ENCODE measurements around the gene GJB3. TPM values are rescaled to one million over a fixed set of nuclear protein-coding genes. Genes with fewer than 3 reads are reported as not detected.

Gene GJB3
- total and polyA plus RNA-seq, 4 donors = 0.15 to 0.33 (median 0.17) TPM; not detected in 1

GRCh38 chr1:34778381-34778780, 2.6 kb upstream of the GJB3 start:
- no peak overlapping the region for H3K9ac ChIP-seq (ENCODE audit: low read depth in 1 of 2, low read length in 2 of 2)
- no peaks in the 10 kb centered on the region for H3K36me3 ChIP-seq (ENCODE audit: control insufficient read depth in 4 of 4, insufficient read depth in 3 of 4, low read depth in 1 of 4, low read length in 3 of 4)
- DNase-seq (ENCODE audit: low spot score) = no peak
- H3K9me3 ChIP-seq (ENCODE audit: control insufficient read depth in 4 of 4, low read length in 3 of 4) = no peaks in the 10 kb centered on the region
- H3K27me3 ChIP-seq (ENCODE audit: control insufficient read depth in 4 of 4, insufficient read depth in 4 of 4, low read length in 3 of 4) = no peaks in the 10 kb centered on the region
- peaks cover 7 to 17% (median 10%) of the 10 kb centered on the region in 4 donors for H3K4me1 ChIP-seq (ENCODE audit: control insufficient read depth in 4 of 4, insufficient read depth in 4 of 4, low read length in 3 of 4)
- 79% methylated on average over 6 of the region's 6 CpGs for WGBS
- H3K4me3 ChIP-seq (ENCODE audit: low read depth in 1 of 3, low read length in 3 of 3) = no peak overlapping the region
- H3K27ac ChIP-seq (ENCODE audit: low read depth in 1 of 2, low read length in 2 of 2) = no peak overlapping the region
- TF ChIP-seq, protein P1, sequence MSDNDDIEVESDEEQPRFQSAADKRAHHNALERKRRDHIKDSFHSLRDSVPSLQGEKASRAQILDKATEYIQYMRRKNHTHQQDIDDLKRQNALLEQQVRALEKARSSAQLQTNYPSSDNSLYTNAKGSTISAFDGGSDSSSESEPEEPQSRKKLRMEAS (IDR thresholded peaks at IDR 0.05) = no peak
- no peak for TF ChIP-seq HNF4G (IDR thresholded peaks at IDR 0.05)
- TF ChIP-seq JUND (IDR thresholded peaks at IDR 0.05) = no peak
- no peak for TF ChIP-seq REST (IDR thresholded peaks at IDR 0.05)
- no peak for TF ChIP-seq RXRA (IDR thresholded peaks at IDR 0.05)
- no peak for TF ChIP-seq GABPA (IDR thresholded peaks at IDR 0.05 in 1 of 2, conservative IDR thresholded peaks at IDR 0.05 in 1 of 2)
- TF ChIP-seq YY1 (IDR thresholded peaks at IDR 0.05) = no peak
- no peak for TF ChIP-seq EGR1 (IDR thresholded peaks at IDR 0.05; ENCODE audit: low read depth in 2 of 2)
- TF ChIP-seq SP1 (IDR thresholded peaks at IDR 0.05) = no peak
- no peak for TF ChIP-seq FOXA2 (IDR thresholded peaks at IDR 0.05)
- TF ChIP-seq FOXA1 (IDR thresholded peaks at IDR 0.05) = no peak
- TF ChIP-seq ATF3 (IDR thresholded peaks at IDR 0.05) = no peak
- no peak for TF ChIP-seq TAF1 (conservative IDR thresholded peaks at IDR 0.05)
- TF ChIP-seq ZBTB33 (IDR thresholded peaks at IDR 0.05) = no peak
- TF ChIP-seq RAD21 (IDR thresholded peaks at IDR 0.05) = no peak

DNA sequence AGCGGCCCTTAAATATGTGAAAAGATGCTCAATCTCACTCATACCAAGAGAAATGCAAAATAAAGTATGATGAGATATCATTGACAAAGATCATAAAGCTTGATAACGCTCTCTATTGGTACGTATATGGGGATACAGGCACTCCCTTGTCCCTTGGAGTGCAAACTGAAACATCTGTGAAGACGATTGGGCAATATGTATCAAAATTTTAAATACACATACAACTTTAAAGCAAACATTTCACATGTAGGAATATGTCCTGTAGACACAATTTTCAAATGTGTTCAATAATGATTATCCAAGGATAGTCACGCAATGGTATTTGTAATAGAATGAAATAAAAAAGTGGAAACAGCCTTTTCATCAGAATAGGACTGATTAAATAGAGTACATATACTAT, 2.0 kb upstream of the GJB3 start:
- Histone ChIP-seq H3K9ac (ENCODE audit: low read depth in 1 of 2, low read length in 2 of 2) (no peak overlapping the region), H3K36me3 (ENCODE audit: control insufficient read depth in 4 of 4, insufficient read depth in 3 of 4, low read depth in 1 of 4, low read length in 3 of 4) (no peaks in the 10 kb centered on the region), H3K4me3 (ENCODE audit: low read depth in 1 of 3, low read length in 3 of 3) (no peak overlapping the region), H3K27me3 (ENCODE audit: control insufficient read depth in 4 of 4, insufficient read depth in 4 of 4, low read length in 3 of 4) (no peaks in the 10 kb centered on the region), H3K4me1 (ENCODE audit: control insufficient read depth in 4 of 4, insufficient read depth in 4 of 4, low read length in 3 of 4) (peaks cover 7 to 17% (median 10%) of the 10 kb centered on the region in 4 donors), H3K27ac (ENCODE audit: low read depth in 1 of 2, low read length in 2 of 2) (no peak overlapping the region), H3K9me3 (ENCODE audit: control insufficient read depth in 4 of 4, low read length in 3 of 4) (no peaks in the 10 kb centered on the region)
- WGBS = 87% methylated on average over 5 of the region's 5 CpGs
- no peak for DNase-seq (ENCODE audit: low spot score)
- TF ChIP-seq, protein P1 (IDR thresholded peaks at IDR 0.05) = no peak
- TF ChIP-seq SP1 (IDR thresholded peaks at IDR 0.05) (no peak), JUND (IDR thresholded peaks at IDR 0.05) (no peak), TAF1 (conservative IDR thresholded peaks at IDR 0.05) (no peak), CTCF (IDR thresholded peaks at IDR 0.05; ENCODE audit: low read depth, low read length, missing input control) (no peak), YY1 (IDR thresholded peaks at IDR 0.05) (no peak), EGR1 (IDR thresholded peaks at IDR 0.05; ENCODE audit: low read depth in 2 of 2) (no peak), GABPA (IDR thresholded peaks at IDR 0.05 in 1 of 2, conservative IDR thresholded peaks at IDR 0.05 in 1 of 2) (no peak), ATF3 (IDR thresholded peaks at IDR 0.05) (no peak), REST (IDR thresholded peaks at IDR 0.05) (no peak), HNF4A (conservative IDR thresholded peaks at IDR 0.05) (no peak), RAD21 (IDR thresholded peaks at IDR 0.05) (no peak), FOXA1 (IDR thresholded peaks at IDR 0.05) (no peak), NR2F2 (IDR thresholded peaks at IDR 0.05) (no peak), FOXA2 (IDR thresholded peaks at IDR 0.05) (no peak), RXRA (IDR thresholded peaks at IDR 0.05) (no peak), HNF4G (IDR thresholded peaks at IDR 0.05) (no peak)

Data from liver (tissue), 9 donors.